Naive thymus-derived CD8-positive, alpha-beta T cell (primary cell): ENCODE results near the gene MTAP. TPM values are rescaled to one million over a fixed set of nuclear protein-coding genes. Genes with fewer than 3 reads are reported as not detected.

Source experiments
- ATAC-seq, 2 donors: fragments of 150-1000 bp; cut with Tn5 transposase in 1 of 2; sonication (Bioruptor Pico), chemical (Tn5 transposase) in 1 of 2; 1 replicate in 1 of 2; 2 replicates in 1 of 2; pipeline ENCODE4 v1.10.0; 2021; ENCODE audit warnings: mild to moderate bottlenecking in 2 of 2, moderate library complexity in 2 of 2
- POLR2A ChIA-PET: fragments of 350-600 bp; sonication (Branson Sonifier 250); formaldehyde crosslinking; loops from one replicate; lab custom pipeline; 2021; ENCODE audit warnings: antibody characterized with exemption; lab: Charles Lee
- DNase-seq, 10 donors: peaks; one replicate each; pipeline versions ENCODE4 v3.0.0 to v3.0.0-alpha.2; 2020 to 2022
- H3K27ac Mint-ChIP-seq, 10 donors: one replicate each; pipeline ENCODE4 v1.8.0; 2020 to 2022; ENCODE audit warnings: mild to moderate bottlenecking in 10 of 10, mixed read lengths in 10 of 10, moderate library complexity in 4 of 10, inconsistent platforms in 1 of 10
- H3K27me3 Mint-ChIP-seq, 5 donors: one replicate each; pipeline ENCODE4 v1.8.0; 2021 to 2022; ENCODE audit warnings: mixed read lengths in 5 of 5
- H3K36me3 Mint-ChIP-seq, 3 donors: one replicate each; pipeline ENCODE4 v1.8.0; 2020 to 2022; ENCODE audit warnings: mixed read lengths in 3 of 3, mild to moderate bottlenecking in 2 of 3, inconsistent platforms in 1 of 3
- H3K4me1 Mint-ChIP-seq, 4 donors: one replicate each; pipeline ENCODE4 v1.8.0; 2021 to 2022; ENCODE audit warnings: mixed read lengths in 4 of 4
- H3K4me3 Mint-ChIP-seq, 10 donors: one replicate each; pipeline ENCODE4 v1.8.0; 2020 to 2022; ENCODE audit warnings: mild to moderate bottlenecking in 10 of 10, mixed read lengths in 10 of 10, moderate library complexity in 6 of 10, inconsistent platforms in 1 of 10
- H3K9me3 Mint-ChIP-seq, 9 donors: one replicate each; pipeline ENCODE4 v1.8.0; 2020 to 2022; ENCODE audit warnings: mixed read lengths in 9 of 9, mild to moderate bottlenecking in 3 of 9, inconsistent platforms in 1 of 9, moderate library complexity in 1 of 9
- polyA plus RNA-seq, 3 donors: library from polyadenylated mRNA; unstranded; fragments of 300-500 nt; fragmentation: Illumina TruSeq; gene quantifications; one replicate each; pipeline ENCODE4 v1.2.3, GENCODE V29; 2021
- total RNA-seq, 8 experiments: library from RNA in 2 of 8; stranded (reverse) in 2 of 8; gene quantifications; one replicate each; pipeline ENCODE4 v1.2.3 and lab custom pipeline; 2021 to 2026

MTAP gene
- total and polyA plus RNA-seq, 5 experiments from 2014 or later, result 11.2 to 46.0 (median 20.2) TPM

- Mint-ChIP-seq H3K4me1 (no peaks in the 10 kb centered on the region), H3K4me3 (no peak overlapping the region), H3K36me3 (peaks cover 0 to 14% (median 2%) of the 10 kb centered on the region in 3 donors), H3K27me3 (peaks cover 45 to 89% (median 61%) of the 10 kb centered on the region in 5 donors), H3K9me3 (peaks cover 0 to 14% (median 5%) of the 10 kb centered on the region in 9 donors), H3K27ac (no peak overlapping the region)
- no peak for DNase-seq
- POLR2A ChIA-PET, result interaction anchor here (0.8 kb wide), 1 partner anchor 12 kb away, joined by 3 read pairs; the partner anchor contains the start of genes CDKN2A and CDKN2B-AS1
- no peak for ATAC-seq
Observed at GRCh38 chr9:21982861-21983560, 180.6 kb downstream of the MTAP start.

- peaks cover 1 to 14% (median 2%) of the 10 kb centered on the region in 3 donors for H3K36me3 Mint-ChIP-seq
- H3K27ac Mint-ChIP-seq, result no peak overlapping the region
- no peaks in the 10 kb centered on the region for H3K4me1 Mint-ChIP-seq
- POLR2A ChIA-PET, result interaction anchor here (0.8 kb wide), 1 partner anchor 11 kb away, joined by 3 read pairs; the partner anchor contains the start of genes CDKN2A and CDKN2B-AS1
- peaks cover 0 to 16% (median 6%) of the 10 kb centered on the region in 9 donors for H3K9me3 Mint-ChIP-seq
- DNase-seq, result no peak
- H3K27me3 Mint-ChIP-seq, result peaks cover 47 to 89% (median 62%) of the 10 kb centered on the region in 5 donors
- no peak for ATAC-seq
- H3K4me3 Mint-ChIP-seq, result no peak overlapping the region
Observed at GRCh38 chr9:21983561-21983935, 181.1 kb downstream of the MTAP start.

DNA sequence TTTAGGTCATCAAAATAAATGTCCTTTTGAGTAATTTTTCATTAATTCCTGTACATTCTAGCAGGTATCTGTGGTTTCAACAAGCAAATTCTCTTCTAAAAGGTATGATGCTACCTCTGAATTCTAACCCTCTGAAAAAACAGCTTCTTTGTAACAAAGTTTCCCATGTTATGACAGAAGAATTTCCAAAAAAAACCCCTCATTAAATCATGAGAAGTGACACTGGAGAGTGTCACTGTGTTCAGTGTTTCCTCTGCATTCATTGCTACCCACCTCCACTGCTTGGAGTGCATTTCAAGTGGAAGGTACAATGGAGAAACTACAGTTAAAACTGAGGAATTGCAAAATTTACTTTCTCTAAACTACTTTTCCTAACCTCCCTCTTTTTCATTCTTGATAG is 181.7 kb downstream of the MTAP start:
- Mint-ChIP-seq H3K4me3 (no peak overlapping the region), H3K36me3 (peaks cover 2 to 13% (median 2%) of the 10 kb centered on the region in 3 donors), H3K9me3 (peaks cover 0 to 20% (median 7%) of the 10 kb centered on the region in 9 donors), H3K27me3 (peaks cover 47 to 89% (median 62%) of the 10 kb centered on the region in 5 donors), H3K4me1 (no peaks in the 10 kb centered on the region), H3K27ac (no peak overlapping the region)
- DNase-seq (no peak), ATAC-seq (no peak)
- POLR2A ChIA-PET, result no interaction called here

DNA sequence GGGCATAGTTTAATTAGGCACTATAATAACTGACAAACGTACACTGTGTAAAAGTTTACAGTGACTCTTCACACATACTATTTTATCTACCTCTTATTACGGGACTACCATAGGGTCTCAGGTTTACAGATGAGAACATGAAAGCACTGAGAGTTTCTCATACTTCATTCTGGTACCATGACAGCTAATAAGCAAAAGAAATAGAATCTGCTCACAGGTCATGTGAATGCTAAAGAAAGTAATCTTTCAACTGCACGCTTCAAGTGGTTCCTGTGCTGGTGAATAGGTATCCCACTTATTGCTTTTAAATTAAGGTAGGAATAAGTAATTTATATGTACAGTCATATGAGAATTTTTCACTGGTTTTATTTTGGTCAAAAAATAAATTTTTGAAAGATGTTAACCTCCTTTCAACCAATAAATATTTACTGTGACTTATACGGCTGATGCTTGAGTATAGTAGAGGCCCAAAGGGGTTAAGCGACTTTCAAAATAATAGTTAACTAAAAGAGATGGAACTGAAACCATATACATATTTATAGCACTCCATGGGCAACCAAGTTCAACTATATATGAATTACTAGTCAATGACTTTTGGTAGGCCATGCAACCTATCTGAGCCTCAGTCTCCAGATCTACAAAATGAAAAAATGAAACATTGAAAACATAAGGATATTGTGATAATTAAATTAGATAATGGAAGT is 183.7 kb downstream of the MTAP start:
- no peak overlapping the region for H3K27ac Mint-ChIP-seq
- H3K4me3 Mint-ChIP-seq, result no peak overlapping the region
- peaks cover 0 to 5% (median 3%) of the 10 kb centered on the region in 4 donors for H3K4me1 Mint-ChIP-seq
- DNase-seq, result no peak
- ATAC-seq, result no peak
- peaks cover 2 to 13% (median 4%) of the 10 kb centered on the region in 3 donors for H3K36me3 Mint-ChIP-seq
- H3K9me3 Mint-ChIP-seq, result peaks cover 0 to 24% (median 2%) of the 10 kb centered on the region in 9 donors
- POLR2A ChIA-PET, result interaction anchor here (0.5 kb wide), 1 partner anchor 9 kb away, joined by 3 read pairs; no protein-coding TSS in a partner anchor
- H3K27me3 Mint-ChIP-seq, result peaks cover 43 to 90% (median 64%) of the 10 kb centered on the region in 5 donors

Other genes starting within 250 kb of the MTAP start
- gene CDKN2A, start 191.8 kb downstream of the MTAP start, total RNA-seq, result under 1 TPM; 0.60 to 0.94 TPM
- 1 to 10 TPM in 1 of 3 donors, under 1 TPM in 1, not detected in 1; 0.16 to 4.6 TPM for gene CDKN2A, start 191.8 kb downstream of the MTAP start, polyA plus RNA-seq
- under 1 TPM in 1 of 2 experiments, not detected in 1; 0.60 TPM for gene CDKN2B-AS1, start 192.2 kb downstream of the MTAP start, total RNA-seq
- not detected for gene CDKN2B-AS1, start 192.2 kb downstream of the MTAP start, polyA plus RNA-seq
- gene CDKN2B, start 206.7 kb downstream of the MTAP start, total RNA-seq, result not detected
- under 1 TPM in 2 of 3 donors, not detected in 1; 0.17 to 0.31 TPM for gene CDKN2B, start 206.7 kb downstream of the MTAP start, polyA plus RNA-seq